Adrenal gland (tissue), 12 donors: ENCODE results near the gene PRIM2. TPM values are rescaled to one million over a fixed set of nuclear protein-coding genes. Genes with fewer than 3 reads are reported as not detected.
"Not testable (repeated sequence)": the region's sequence is repeated elsewhere in the genome, so short reads cannot be mapped to it uniquely, and the experiment has no call there.

Source experiments
- DNase-seq, 7 donors: peaks; one replicate each; pipeline ENCODE4 v3.0.0-alpha.2; 2019 to 2020
- H3K27ac ChIP-seq, 5 donors: fragments of 200-600 bp; sonication (generic) in 4 of 5; 1 replicate in 3 of 5; 2 replicates in 2 of 5; pipeline versions ENCODE4 v1.5.1 to v1.8.0; 2016 to 2020; ENCODE audit warnings: mild to moderate bottlenecking in 1 of 5
- H3K27me3 ChIP-seq: fragments of 200-600 bp; 2 replicates; pipeline ENCODE4 v1.8.0; 2021
- H3K36me3 ChIP-seq, 2 donors: fragments of 200-600 bp; replicated peaks in 1 of 2; 1 replicate in 1 of 2; 2 replicates in 1 of 2; pipeline versions ENCODE4 v1.5.1 to v1.8.0; 2018 to 2022
- H3K4me1 ChIP-seq, 2 donors: fragments of 200-600 bp; replicated peaks in 1 of 2; 1 replicate in 1 of 2; 2 replicates in 1 of 2; pipeline versions ENCODE4 v1.5.1 to v1.8.0; 2018 to 2021
- H3K4me3 ChIP-seq, 4 donors: fragments of 200-600 bp; sonication (generic) in 3 of 4; one replicate each; pipeline ENCODE4 v1.5.1; 2016 to 2018
- H3K9me3 ChIP-seq, 3 donors: fragments of 200-600 bp; sonication (generic) in 1 of 3; replicated peaks in 1 of 3; 1 replicate in 2 of 3; 2 replicates in 1 of 3; pipeline versions ENCODE4 v1.5.1 to v1.8.0; 2016 to 2021
- CTCF ChIP-seq, 6 experiments: fragments of 450-650 bp in 4 of 6; fragments of 200-600 bp in 2 of 6; sonication (generic) in 1 of 6; IDR thresholded peaks; 1 replicate in 5 of 6; 2 replicates in 1 of 6; pipeline versions ENCODE4 v1.5.1 to v1.8.0; 2016 to 2021; ENCODE audit warnings: antibody characterized with exemption in 6 of 6, mild to moderate bottlenecking in 2 of 6, moderate library complexity in 1 of 6
- POLR2A ChIP-seq, 2 donors: fragments of 450-650 bp; IDR thresholded peaks; one replicate each; pipeline ENCODE4 v1.6.1; 2017; ENCODE audit warnings: antibody characterized with exemption in 2 of 2, mild to moderate bottlenecking in 2 of 2, moderate library complexity in 1 of 2
- WGBS, 4 donors: extraction: QIAGEN DNeasy Blood & Tissue Kit in 2 of 4; methylation state at CpG; one replicate each; pipeline versions ENCODE4 v1.1.5 to v1.1.7; 2013 to 2017; 5-methylcytosine and 5-hydroxymethylcytosine counted together
- intact Hi-C, 2 donors: fragments of 100-400 bp; cut with DNase I; formaldehyde crosslinking; loops; one replicate each; pipeline versions ENCODE4 v1.14.1 to v1.15.0; 2022 to 2023
- polyA plus RNA-seq, 3 donors: library from polyadenylated mRNA; stranded (reverse); fragments of 200-250 nt in 2 of 3; fragments of 350-450 nt in 1 of 3; fragmentation: Illumina TruSeq in 1 of 3; extraction: RNeasy Lipid Tissue Mini Kit (QIAGEN cat#74804) in 1 of 3; gene quantifications; one replicate each; pipeline ENCODE4 v1.2.3, GENCODE V29; 2013 to 2014
- total RNA-seq, 9 donors: library from RNA; depleted of rRNA in 4 of 9; stranded (reverse); fragments of >200 nt in 4 of 9; fragments of 120-200 nt in 1 of 9; fragmentation: NEBNext Ultra II Directional in 1 of 9; extraction: Animal tissue kit (Norgen Biotek cat#: 25700) in 1 of 9; gene quantifications; one replicate each; pipeline versions ENCODE4 v1.1.0 to v1.2.4, GENCODE V29; 2013 to 2023
- donor health status: healthy with polysubstance abuse.
- donor health status: Bipolar disorder and iron deficiency.
- donor health status: DM: yes; HTN: yes; CAD: no.
- donor health status: DM: no; HTN: no; CAD: no.
- donor health status: DM: no; HTN: no; CAD: no.
- donor health status: DM: yes; HTN: yes; CAD: no.

PRIM2 gene
- total and polyA plus RNA-seq, 12 donors: 2.4 to 15.8 (median 5.9) TPM

GRCh38 chr6:57421503-57421902, 104.1 kb downstream of the PRIM2 start:
- Histone ChIP-seq H3K4me3 (no peak overlapping the region), H3K27ac (no peak overlapping the region), H3K27me3 (no peaks in the 10 kb centered on the region), H3K36me3 (no peaks in the 10 kb centered on the region), H3K9me3 (no peaks in the 10 kb centered on the region), H3K4me1 (no peaks in the 10 kb centered on the region)
- DNase-seq: no peak
- intact Hi-C loops: no loop called here
- no peak for TF ChIP-seq POLR2A (IDR thresholded peaks at IDR 0.05)
- TF ChIP-seq CTCF (IDR thresholded peaks at IDR 0.05): no peak

GRCh38 chr6:57423468-57423867, 106.0 kb downstream of the PRIM2 start:
- DNase-seq: no peak
- TF ChIP-seq POLR2A (IDR thresholded peaks at IDR 0.05): no peak
- TF ChIP-seq CTCF (IDR thresholded peaks at IDR 0.05): no peak
- WGBS, 4 donors: 90 to 93% (median 90%) methylated on average over 5 of the region's 5 CpGs
- Histone ChIP-seq H3K4me1 (no peaks in the 10 kb centered on the region), H3K4me3 (no peak overlapping the region), H3K27me3 (no peaks in the 10 kb centered on the region), H3K27ac (no peak overlapping the region), H3K36me3 (no peaks in the 10 kb centered on the region), H3K9me3 (no peaks in the 10 kb centered on the region)
- intact Hi-C loops: no loop called here

- H3K9me3 ChIP-seq, H3K36me3 ChIP-seq, H3K4me3 ChIP-seq, H3K27me3 ChIP-seq, DNase-seq, H3K4me1 ChIP-seq, H3K27ac ChIP-seq, intact Hi-C loops: not testable (repeated sequence)
These were observed 114.3 kb downstream of the PRIM2 start for GRCh38 chr6:57431742-57432141.

GRCh38 chr6:57432157-57432556, 114.7 kb downstream of the PRIM2 start:
- Histone ChIP-seq H3K27ac (no peak overlapping the region), H3K4me3 (no peak overlapping the region), H3K36me3 (no peaks in the 10 kb centered on the region), H3K9me3 (no peaks in the 10 kb centered on the region), H3K27me3 (no peaks in the 10 kb centered on the region), H3K4me1 (peaks cover 0 to 10% of the 10 kb centered on the region in 2 donors)
- intact Hi-C loops: no loop called here
- TF ChIP-seq POLR2A (IDR thresholded peaks at IDR 0.05): no peak
- no peak for TF ChIP-seq CTCF (IDR thresholded peaks at IDR 0.05)
- WGBS, 4 donors: 61 to 77% (median 65%) methylated on average over 2 of the region's 2 CpGs
- DNase-seq: no peak

- H3K9me3 ChIP-seq: no peaks in the 10 kb centered on the region
- no peak overlapping the region for H3K27ac ChIP-seq
- intact Hi-C loops: no loop called here
- H3K4me1 ChIP-seq: peaks cover 0 to 10% of the 10 kb centered on the region in 2 donors
- WGBS, 4 donors: 75 to 87% (median 81%) methylated on average over 4 of the region's 4 CpGs
- TF ChIP-seq CTCF (IDR thresholded peaks at IDR 0.05) (no peak), POLR2A (IDR thresholded peaks at IDR 0.05) (no peak)
- H3K36me3 ChIP-seq: no peaks in the 10 kb centered on the region
- no peak overlapping the region for H3K4me3 ChIP-seq
- no peaks in the 10 kb centered on the region for H3K27me3 ChIP-seq
- no peak for DNase-seq
These were observed 115.7 kb downstream of the PRIM2 start for GRCh38 chr6:57432919-57433684.

GRCh38 chr6:57433790-57434189, 116.4 kb downstream of the PRIM2 start:
- intact Hi-C loops, H3K9me3 ChIP-seq, H3K27ac ChIP-seq, H3K4me1 ChIP-seq, H3K4me3 ChIP-seq, H3K27me3 ChIP-seq, DNase-seq, H3K36me3 ChIP-seq: not testable (repeated sequence)
- 91 to 93% (median 92%) methylated on average over 9 of the region's 9 CpGs for WGBS, 4 donors
